Activated CD4-positive, alpha-beta T cell treated with anti-CD3 and anti-CD28 coated beads, Interleukin-2, amount 10 ng/mL, durations not matched to agents 24 days and 14 days (primary cell): Measurements from ENCODE around the gene CAPNS2. TPM values are rescaled to one million over a fixed set of nuclear protein-coding genes. Genes with fewer than 3 reads are reported as not detected.

Experiments used
- DNase-seq: peaks from one replicate; pipeline ENCODE4 v3.0.0; 2022
- H3K27ac Mint-ChIP-seq: one replicate; pipeline ENCODE4 v1.8.0; 2022; ENCODE audit warnings: mild to moderate bottlenecking, mixed read lengths
- H3K27me3 Mint-ChIP-seq: one replicate; pipeline ENCODE4 v1.8.0; 2022; ENCODE audit warnings: mixed read lengths
- H3K36me3 Mint-ChIP-seq: one replicate; pipeline ENCODE4 v1.8.0; 2022; ENCODE audit warnings: low read depth, mild to moderate bottlenecking, mixed read lengths
- H3K4me1 Mint-ChIP-seq: one replicate; pipeline ENCODE4 v1.8.0; 2021; ENCODE audit warnings: mixed read lengths
- H3K4me3 Mint-ChIP-seq: one replicate; pipeline ENCODE4 v1.8.0; 2022; ENCODE audit warnings: mild to moderate bottlenecking, moderate library complexity, mixed read lengths
- H3K9me3 Mint-ChIP-seq: one replicate; pipeline ENCODE4 v1.8.0; 2021; ENCODE audit warnings: mixed read lengths
- intact Hi-C: fragments of 100-400 bp; cut with micrococcal nuclease; formaldehyde crosslinking; loops from one replicate; pipeline ENCODE4 v1.15.1; 2023
- total RNA-seq: library from RNA; stranded (reverse); gene quantifications from 2 replicates; pipeline ENCODE4 v1.2.3, GENCODE V29; 2022

CAPNS2 gene
- total RNA-seq, 1 donor from 2014 or later = not detected

DNA sequence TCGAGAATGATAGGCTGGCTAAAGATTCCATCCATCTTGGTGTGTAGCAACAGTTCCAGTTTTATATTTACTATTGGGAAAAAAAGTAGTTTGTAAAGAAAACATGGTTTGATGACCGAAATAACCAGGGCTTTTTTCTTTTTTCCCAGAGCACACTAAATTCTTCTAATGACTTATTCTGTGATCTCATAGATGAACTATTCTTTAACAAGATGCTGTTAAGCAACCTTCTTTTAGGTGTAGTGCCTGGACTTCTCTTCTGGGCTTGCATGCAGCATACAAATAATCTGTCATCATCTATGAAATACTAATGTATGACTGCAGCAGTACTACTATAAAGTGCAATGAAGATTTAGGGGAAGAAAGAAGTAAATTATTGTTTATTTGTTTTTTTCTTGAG lies 11.0 kb upstream of the CAPNS2 start:
- intact Hi-C loops = no loop called here
- no peaks in the 10 kb centered on the region for H3K4me1 Mint-ChIP-seq
- peaks cover 4% of the 10 kb centered on the region for H3K27me3 Mint-ChIP-seq
- no peak overlapping the region for H3K4me3 Mint-ChIP-seq
- DNase-seq = no peak
- H3K36me3 Mint-ChIP-seq = no peaks in the 10 kb centered on the region
- H3K27ac Mint-ChIP-seq = no peak overlapping the region
- H3K9me3 Mint-ChIP-seq = no peaks in the 10 kb centered on the region

DNA sequence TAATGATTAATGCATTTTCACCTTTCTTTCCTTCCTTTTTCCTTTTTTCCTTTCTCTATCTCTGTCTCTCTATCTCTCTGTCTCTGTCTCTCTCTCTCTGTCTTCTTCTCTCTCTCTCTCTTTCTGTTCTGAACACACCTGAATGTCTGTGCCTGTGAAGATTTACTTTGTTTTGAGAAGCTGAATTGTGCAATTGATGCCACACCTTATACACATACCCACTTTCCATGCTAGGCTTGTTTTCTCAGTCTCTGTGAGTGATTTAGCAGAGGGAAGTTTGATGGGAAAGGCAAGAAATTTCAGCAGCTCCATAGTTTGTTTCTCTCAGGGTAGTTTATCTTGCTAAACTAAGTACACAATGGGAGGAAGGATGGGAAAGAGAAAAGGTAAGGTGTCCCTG lies 9.3 kb upstream of the CAPNS2 start:
- no peaks in the 10 kb centered on the region for H3K9me3 Mint-ChIP-seq

DNA sequence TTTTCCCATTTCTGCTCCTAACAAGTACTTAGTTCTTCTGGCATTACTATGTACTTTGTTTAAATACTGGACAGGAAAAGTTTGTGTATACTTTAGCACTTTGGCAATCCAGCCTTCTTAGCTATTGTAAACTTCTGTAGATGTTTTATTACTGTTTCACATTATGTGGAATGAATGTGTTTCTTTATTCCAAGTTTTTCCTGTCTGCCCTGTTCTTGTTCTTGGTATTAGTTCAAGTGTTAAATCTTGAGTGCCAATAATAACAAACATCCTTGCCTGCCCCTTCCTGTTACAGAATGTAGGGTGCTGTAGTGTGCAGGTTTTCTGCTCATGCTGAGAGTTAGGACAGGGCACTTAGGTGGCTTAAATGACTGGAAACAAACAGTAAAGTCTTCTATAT lies 7.3 kb upstream of the CAPNS2 start:
- Mint-ChIP-seq H3K27ac (no peak overlapping the region), H3K4me1 (no peaks in the 10 kb centered on the region), H3K4me3 (no peak overlapping the region), H3K36me3 (no peaks in the 10 kb centered on the region), H3K27me3 (no peaks in the 10 kb centered on the region), H3K9me3 (no peaks in the 10 kb centered on the region)
- intact Hi-C loops = no loop called here
- DNase-seq = no peak

More for the DNA sequence above, 9.3 kb upstream of the CAPNS2 start:
- no peaks in the 10 kb centered on the region for H3K4me1 Mint-ChIP-seq
- intact Hi-C loops = no loop called here
- H3K4me3 Mint-ChIP-seq = no peak overlapping the region
- H3K36me3 Mint-ChIP-seq = no peaks in the 10 kb centered on the region
- DNase-seq = no peak
- no peak overlapping the region for H3K27ac Mint-ChIP-seq
- H3K27me3 Mint-ChIP-seq = peaks cover 4% of the 10 kb centered on the region

DNA sequence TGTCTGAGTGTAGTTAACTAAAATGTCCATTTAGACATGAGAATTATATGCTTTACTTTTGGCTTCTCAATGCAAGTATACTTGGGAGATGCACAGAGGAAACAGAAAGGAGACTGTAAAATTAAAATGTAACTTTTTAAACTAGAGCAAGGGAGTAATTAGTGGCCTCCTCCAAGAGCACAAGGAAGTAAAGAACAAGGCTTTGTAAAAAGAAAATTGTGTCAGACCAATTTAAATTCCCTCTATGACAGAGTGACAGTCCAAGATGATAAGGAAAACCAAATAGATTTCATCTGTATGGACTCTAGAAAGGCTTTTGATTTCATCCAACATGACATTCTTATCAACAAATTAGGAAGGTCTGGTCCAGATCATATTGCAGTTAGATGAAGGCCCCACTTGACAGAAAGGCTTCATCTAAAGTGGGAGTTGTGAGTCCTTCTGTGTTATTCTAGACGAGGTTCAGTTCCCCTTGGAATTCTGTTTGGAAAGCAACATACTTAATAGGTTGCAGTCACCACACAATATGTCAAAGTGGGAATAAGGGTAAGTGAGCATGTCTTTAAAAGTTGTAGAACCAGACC lies 6.5 kb upstream of the CAPNS2 start:
- H3K27ac Mint-ChIP-seq = no peak overlapping the region
- no peaks in the 10 kb centered on the region for H3K9me3 Mint-ChIP-seq
- no peaks in the 10 kb centered on the region for H3K36me3 Mint-ChIP-seq
- H3K4me3 Mint-ChIP-seq = no peak overlapping the region
- intact Hi-C loops = no loop called here
- no peaks in the 10 kb centered on the region for H3K4me1 Mint-ChIP-seq
- DNase-seq = no peak
- no peaks in the 10 kb centered on the region for H3K27me3 Mint-ChIP-seq

DNA sequence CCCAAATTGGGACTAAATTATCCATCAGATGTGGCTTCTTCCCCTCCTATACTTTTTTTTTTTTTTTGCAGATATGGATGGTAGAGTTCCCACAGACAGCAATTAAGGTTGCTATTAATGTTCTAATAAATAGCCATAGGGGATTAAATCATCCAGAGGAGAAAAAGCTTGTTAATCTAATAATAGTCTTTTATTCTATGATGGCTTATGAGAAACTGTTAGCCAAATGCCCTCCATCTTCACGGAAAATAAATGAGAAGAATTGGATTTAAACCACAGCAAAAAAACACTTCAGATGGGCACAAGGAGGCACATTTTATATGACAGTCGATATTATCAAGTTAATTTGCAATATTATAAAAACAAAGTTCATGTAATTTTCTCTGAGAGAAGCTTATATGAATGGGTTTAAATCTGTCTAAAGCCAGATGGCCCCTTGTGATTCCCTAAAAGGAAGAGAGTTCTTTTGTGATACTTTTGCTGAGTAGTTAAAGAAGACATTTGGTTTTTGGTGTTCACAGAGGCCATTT lies 5.1 kb upstream of the CAPNS2 start:
- H3K36me3 Mint-ChIP-seq = no peaks in the 10 kb centered on the region
- no peak for DNase-seq
- no peaks in the 10 kb centered on the region for H3K27me3 Mint-ChIP-seq
- intact Hi-C loops = no loop called here
- H3K4me3 Mint-ChIP-seq = no peak overlapping the region
- H3K9me3 Mint-ChIP-seq = no peaks in the 10 kb centered on the region
- no peaks in the 10 kb centered on the region for H3K4me1 Mint-ChIP-seq
- H3K27ac Mint-ChIP-seq = no peak overlapping the region

DNA sequence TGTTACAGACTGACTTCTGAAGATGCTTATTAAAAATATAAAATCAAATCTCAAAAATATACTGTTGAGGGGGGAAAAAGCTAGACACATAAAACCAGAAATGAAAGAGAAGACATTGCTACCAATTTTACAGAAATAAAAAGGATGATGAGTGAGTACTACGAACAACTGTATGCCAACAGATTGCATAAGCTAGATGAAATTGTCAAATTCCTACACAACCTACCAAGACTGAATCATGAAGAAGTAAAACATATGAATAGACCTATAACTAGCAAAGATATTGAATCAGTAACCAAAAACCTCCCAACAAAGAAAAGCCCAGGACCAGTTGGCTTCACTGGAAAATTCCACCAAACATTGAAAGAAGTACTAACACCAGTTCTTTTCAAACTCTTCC lies 3.5 kb upstream of the CAPNS2 start:
- no peaks in the 10 kb centered on the region for H3K36me3 Mint-ChIP-seq
- intact Hi-C loops = no loop called here
- H3K9me3 Mint-ChIP-seq = no peaks in the 10 kb centered on the region
- no peak for DNase-seq
- H3K4me1 Mint-ChIP-seq = no peaks in the 10 kb centered on the region
- no peak overlapping the region for H3K27ac Mint-ChIP-seq
- no peaks in the 10 kb centered on the region for H3K27me3 Mint-ChIP-seq
- no peak overlapping the region for H3K4me3 Mint-ChIP-seq

DNA sequence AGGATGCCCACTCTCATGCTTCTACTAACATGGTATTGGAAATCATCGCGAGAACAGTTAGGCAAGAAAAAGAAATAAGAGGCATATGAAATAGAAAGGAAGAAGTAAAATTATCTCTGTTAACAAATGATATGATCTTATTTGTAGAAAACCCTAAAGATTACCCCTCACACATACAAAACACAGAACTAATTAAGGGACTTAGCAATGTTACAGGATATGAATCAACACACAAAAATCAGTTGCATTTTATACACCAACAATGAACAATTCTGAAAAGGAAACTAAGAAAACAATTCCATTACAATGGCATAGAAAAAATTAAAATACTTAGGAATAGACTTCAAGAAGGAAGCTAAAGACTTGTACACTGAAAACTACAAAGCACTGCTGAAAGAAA lies 2.7 kb upstream of the CAPNS2 start:
- Mint-ChIP-seq H3K9me3 (no peaks in the 10 kb centered on the region), H3K27me3 (no peaks in the 10 kb centered on the region), H3K36me3 (no peaks in the 10 kb centered on the region), H3K27ac (no peak overlapping the region), H3K4me3 (no peak overlapping the region), H3K4me1 (no peaks in the 10 kb centered on the region)
- DNase-seq = no peak
- intact Hi-C loops = no loop called here

DNA sequence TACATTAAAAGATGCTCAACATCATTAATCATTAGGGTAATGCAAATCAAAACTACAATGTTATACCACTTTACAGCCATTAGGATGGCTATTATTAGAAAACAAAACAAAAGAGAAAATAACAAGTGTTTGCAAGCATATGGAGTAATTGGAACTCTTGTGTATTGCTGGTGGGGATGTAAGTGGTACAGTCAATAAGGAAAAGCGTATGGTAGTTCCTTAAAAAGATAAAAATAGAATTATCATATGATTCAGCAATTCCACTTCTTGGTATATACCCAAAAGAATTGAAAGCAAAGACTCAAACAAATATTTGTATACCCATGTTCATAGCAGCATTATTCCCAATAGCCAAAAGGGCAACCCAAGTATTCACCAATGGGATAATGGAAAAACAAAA lies 1.4 kb upstream of the CAPNS2 start:
- H3K4me3 Mint-ChIP-seq = no peak overlapping the region
- no peaks in the 10 kb centered on the region for H3K4me1 Mint-ChIP-seq
- H3K9me3 Mint-ChIP-seq = no peaks in the 10 kb centered on the region
- H3K27me3 Mint-ChIP-seq = no peaks in the 10 kb centered on the region
- intact Hi-C loops = no loop called here
- no peak for DNase-seq
- no peaks in the 10 kb centered on the region for H3K36me3 Mint-ChIP-seq
- H3K27ac Mint-ChIP-seq = no peak overlapping the region

DNA sequence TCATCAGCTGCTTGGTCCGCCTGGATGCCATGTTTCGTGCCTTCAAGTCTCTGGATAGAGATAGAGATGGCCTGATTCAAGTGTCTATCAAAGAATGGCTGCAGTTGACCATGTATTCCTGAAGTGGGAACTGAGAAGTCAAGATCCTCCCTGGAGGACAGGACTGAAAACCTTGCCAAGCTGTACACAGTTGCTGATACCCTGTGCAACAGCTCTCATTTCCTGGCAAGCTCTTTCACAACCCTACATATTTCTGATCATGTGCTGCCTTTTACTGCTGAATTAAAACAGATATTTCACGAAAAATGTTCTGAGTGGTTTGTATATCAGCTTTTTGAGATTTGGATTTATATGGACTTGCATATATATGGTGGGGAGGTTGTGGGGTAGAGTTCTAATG lies 898 bp downstream of the CAPNS2 start:
- H3K4me3 Mint-ChIP-seq = no peak overlapping the region
- no peak overlapping the region for H3K27ac Mint-ChIP-seq
- intact Hi-C loops = no loop called here
- DNase-seq = no peak
- no peaks in the 10 kb centered on the region for H3K9me3 Mint-ChIP-seq
- H3K4me1 Mint-ChIP-seq = no peaks in the 10 kb centered on the region
- H3K36me3 Mint-ChIP-seq = no peaks in the 10 kb centered on the region
- H3K27me3 Mint-ChIP-seq = no peaks in the 10 kb centered on the region

DNA sequence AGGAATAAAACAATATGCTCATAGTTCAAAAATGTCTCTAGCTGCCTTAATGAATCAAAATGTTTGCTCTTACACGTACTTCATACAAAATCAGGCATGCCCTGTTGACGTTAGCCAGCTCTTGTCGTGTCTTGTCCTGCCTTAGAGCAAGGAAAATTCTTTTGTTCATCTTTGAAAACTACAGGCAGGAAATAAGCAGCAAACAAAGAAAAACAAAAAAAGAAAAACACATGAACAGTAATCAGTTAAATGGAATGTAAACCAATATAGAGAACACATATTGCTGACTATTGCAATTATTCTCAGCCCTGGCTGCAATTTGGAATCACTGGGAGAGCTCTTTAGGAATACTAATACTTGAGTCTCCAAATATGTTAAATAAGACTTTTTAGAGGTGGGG lies 1.7 kb downstream of the CAPNS2 start:
- no peak overlapping the region for H3K4me3 Mint-ChIP-seq

DNA sequence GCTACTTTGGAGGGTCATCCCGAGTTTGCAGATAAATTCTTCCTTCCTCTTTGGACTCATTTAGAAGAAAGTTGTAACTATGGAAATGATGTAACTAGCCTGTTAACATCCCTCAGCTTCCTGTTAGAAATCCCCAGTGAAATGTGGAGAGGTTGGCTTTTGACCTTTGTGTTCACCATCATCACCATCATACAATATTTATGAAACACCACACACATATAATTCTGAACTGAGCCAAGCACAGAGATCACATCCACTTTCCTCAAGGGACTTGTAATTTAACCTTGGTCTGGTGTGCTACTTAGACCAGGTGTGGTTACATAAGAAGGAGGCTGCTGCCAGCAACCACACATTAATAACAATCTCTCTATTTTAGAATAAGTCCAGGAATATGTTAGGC lies 2.5 kb downstream of the CAPNS2 start:
- no peaks in the 10 kb centered on the region for H3K27me3 Mint-ChIP-seq
- no peak overlapping the region for H3K4me3 Mint-ChIP-seq
- intact Hi-C loops = no loop called here
- H3K4me1 Mint-ChIP-seq = no peaks in the 10 kb centered on the region
- H3K9me3 Mint-ChIP-seq = no peaks in the 10 kb centered on the region
- no peaks in the 10 kb centered on the region for H3K36me3 Mint-ChIP-seq
- no peak overlapping the region for H3K27ac Mint-ChIP-seq
- no peak for DNase-seq

More for the DNA sequence above, 1.7 kb downstream of the CAPNS2 start:
- DNase-seq = no peak
- H3K27ac Mint-ChIP-seq = no peak overlapping the region
- intact Hi-C loops = no loop called here
- H3K36me3 Mint-ChIP-seq = no peaks in the 10 kb centered on the region
- no peaks in the 10 kb centered on the region for H3K9me3 Mint-ChIP-seq
- H3K4me1 Mint-ChIP-seq = no peaks in the 10 kb centered on the region
- H3K27me3 Mint-ChIP-seq = no peaks in the 10 kb centered on the region

DNA sequence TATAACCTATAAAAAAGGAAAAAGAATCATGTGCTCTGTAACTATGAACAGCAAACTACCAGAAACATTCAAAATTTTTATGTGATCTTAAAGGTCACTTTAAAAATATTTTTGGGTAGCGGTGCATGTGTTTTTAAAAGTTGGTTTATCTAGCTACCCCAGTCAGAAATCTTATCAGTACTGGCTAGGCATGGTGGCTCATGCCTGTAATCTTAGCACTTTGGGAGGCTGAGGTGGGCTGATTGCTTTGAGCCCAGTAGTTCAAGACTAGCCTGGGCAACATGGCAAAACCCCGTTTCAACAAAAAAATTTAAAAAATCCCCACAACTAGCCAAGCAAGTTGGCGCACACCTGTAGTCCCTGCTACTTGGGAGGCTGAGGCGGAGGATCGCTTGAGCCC lies 3.7 kb downstream of the CAPNS2 start:
- no peak overlapping the region for H3K4me3 Mint-ChIP-seq
- no peak overlapping the region for H3K27ac Mint-ChIP-seq
- peaks cover 2% of the 10 kb centered on the region for H3K27me3 Mint-ChIP-seq
- intact Hi-C loops = no loop called here
- no peaks in the 10 kb centered on the region for H3K4me1 Mint-ChIP-seq
- no peaks in the 10 kb centered on the region for H3K36me3 Mint-ChIP-seq
- no peaks in the 10 kb centered on the region for H3K9me3 Mint-ChIP-seq
- DNase-seq = no peak

DNA sequence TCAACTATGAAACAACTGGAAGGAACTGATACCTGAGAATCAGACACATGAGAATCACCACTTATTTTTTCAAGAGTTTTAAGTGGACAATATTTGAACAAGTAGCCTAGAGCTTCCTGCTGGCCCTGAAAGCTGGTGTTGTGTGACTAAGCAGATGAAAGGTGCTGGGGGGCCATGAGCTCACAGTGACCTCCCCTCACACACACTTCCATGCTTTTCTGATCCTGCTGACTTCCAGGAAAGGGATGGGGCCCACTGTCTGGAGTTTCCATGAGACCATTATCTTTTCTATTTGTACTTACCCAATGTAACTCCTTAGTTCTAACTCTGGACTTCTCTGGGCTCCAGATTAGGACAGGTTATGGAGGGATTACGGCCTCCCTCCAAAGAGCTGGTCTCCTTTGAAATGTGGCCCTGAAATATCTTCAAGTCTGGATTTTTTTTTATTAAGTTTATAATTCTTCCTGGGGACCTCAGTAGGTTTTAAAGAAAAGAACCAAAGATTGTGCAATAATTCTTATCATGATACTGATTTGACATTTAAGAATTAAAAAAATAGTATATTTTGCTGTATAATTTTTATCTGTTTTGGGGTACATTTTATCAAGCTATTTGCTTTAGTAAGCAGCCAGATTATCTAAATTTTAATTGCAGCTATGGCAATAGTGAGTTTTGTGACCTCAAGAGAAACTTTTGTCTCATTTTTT lies 4.9 kb downstream of the CAPNS2 start:
- no peaks in the 10 kb centered on the region for H3K9me3 Mint-ChIP-seq
- no peak overlapping the region for H3K27ac Mint-ChIP-seq
- H3K4me1 Mint-ChIP-seq = no peaks in the 10 kb centered on the region
- no peak overlapping the region for H3K4me3 Mint-ChIP-seq
- intact Hi-C loops = no loop called here
- peaks cover 2% of the 10 kb centered on the region for H3K27me3 Mint-ChIP-seq
- H3K36me3 Mint-ChIP-seq = no peaks in the 10 kb centered on the region
- DNase-seq = no peak

DNA sequence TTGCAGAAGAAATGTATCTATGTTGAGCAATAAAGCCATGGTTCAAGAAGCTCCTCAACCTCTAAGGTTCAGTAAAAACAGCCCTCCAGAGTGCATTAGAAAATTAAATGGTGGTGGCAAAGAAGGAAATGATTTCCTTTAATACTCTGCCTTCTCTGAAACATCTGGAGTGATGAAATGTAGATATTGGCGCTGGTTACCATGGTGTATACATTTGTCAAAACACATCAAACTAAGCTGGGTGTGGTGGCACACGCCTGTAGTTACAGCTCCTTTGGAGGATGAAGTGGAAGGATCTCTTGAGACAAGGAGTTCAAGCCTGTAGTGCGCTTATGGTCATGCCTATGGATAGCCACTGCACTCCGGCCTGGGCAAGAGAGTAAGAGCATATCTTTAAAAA lies 6.0 kb downstream of the CAPNS2 start:
- no peaks in the 10 kb centered on the region for H3K36me3 Mint-ChIP-seq
- DNase-seq = no peak
- peaks cover 2% of the 10 kb centered on the region for H3K27me3 Mint-ChIP-seq
- intact Hi-C loops = no loop called here
- no peak overlapping the region for H3K27ac Mint-ChIP-seq
- H3K9me3 Mint-ChIP-seq = no peaks in the 10 kb centered on the region
- H3K4me1 Mint-ChIP-seq = no peaks in the 10 kb centered on the region
- no peak overlapping the region for H3K4me3 Mint-ChIP-seq

DNA sequence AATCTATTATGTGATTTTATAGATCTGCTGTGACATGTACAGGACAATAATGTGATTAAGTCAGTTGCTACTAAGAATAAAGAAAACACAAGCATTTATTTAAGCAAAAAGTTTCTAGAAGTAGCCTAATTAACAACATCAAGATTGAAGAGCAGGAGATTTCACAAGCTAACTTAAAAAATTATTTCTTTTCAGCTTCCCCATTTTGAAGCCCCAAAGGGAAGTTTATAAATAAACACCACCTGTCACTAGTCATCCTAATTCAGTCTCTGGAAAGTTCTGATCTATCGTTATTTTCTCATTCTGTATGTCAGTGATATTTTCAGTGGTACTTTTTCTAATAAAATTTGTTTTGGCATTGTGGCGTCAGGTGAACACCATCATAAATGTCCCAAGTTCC lies 8.3 kb downstream of the CAPNS2 start:
- intact Hi-C loops = no loop called here
- Mint-ChIP-seq H3K27me3 (peaks cover 2% of the 10 kb centered on the region), H3K9me3 (no peaks in the 10 kb centered on the region), H3K36me3 (no peaks in the 10 kb centered on the region), H3K4me3 (no peak overlapping the region), H3K27ac (no peak overlapping the region), H3K4me1 (no peaks in the 10 kb centered on the region)
- no peak for DNase-seq
